Transverse colon (tissue), 3 donors: ENCODE measurements around the gene AGT.

ENCODE experiments used
- CTCF ChIP-seq, 5 experiments: fragments of 200-600 bp in 3 of 5; fragments of 450-650 bp in 2 of 5; sonication (generic) in 3 of 5; IDR thresholded peaks; 1 replicate in 2 of 5; 2 replicates in 3 of 5; pipeline ENCODE4 v1.5.1; 2016 to 2017; ENCODE audit warnings: antibody characterized with exemption in 5 of 5, inconsistent platforms in 3 of 5, mild to moderate bottlenecking in 2 of 5, moderate library complexity in 1 of 5
- POLR2A ChIP-seq: fragments of 450-650 bp; IDR thresholded peaks from one replicate; pipeline ENCODE4 v1.6.1; 2016; ENCODE audit warnings: antibody characterized with exemption, mild to moderate bottlenecking, moderate library complexity

- TF ChIP-seq CTCF (IDR thresholded peaks at IDR 0.05) (no peak), POLR2A (no peak)
Observed at GRCh38 chr1:230737622-230738262, 23.8 kb upstream of the AGT start.
